Body of pancreas (tissue), 4 donors: ENCODE measurements around the gene ZFP92.

ENCODE experiments used
- POLR2A ChIP-seq, 3 donors: fragments of 450-650 bp; IDR thresholded peaks; one replicate each; pipeline ENCODE4 v1.6.1; 2016; ENCODE audit warnings: antibody characterized with exemption in 3 of 3, mild to moderate bottlenecking in 2 of 3
- TF ChIP-seq, protein P1 (sequence below), 7 experiments: fragments of 450-650 bp in 4 of 7; fragments of 200-600 bp in 3 of 7; sonication (generic) in 3 of 7; IDR thresholded peaks; one replicate each; pipeline ENCODE4 v1.5.1; 2016 to 2019; ENCODE audit warnings: antibody characterized with exemption in 7 of 7

DNA sequence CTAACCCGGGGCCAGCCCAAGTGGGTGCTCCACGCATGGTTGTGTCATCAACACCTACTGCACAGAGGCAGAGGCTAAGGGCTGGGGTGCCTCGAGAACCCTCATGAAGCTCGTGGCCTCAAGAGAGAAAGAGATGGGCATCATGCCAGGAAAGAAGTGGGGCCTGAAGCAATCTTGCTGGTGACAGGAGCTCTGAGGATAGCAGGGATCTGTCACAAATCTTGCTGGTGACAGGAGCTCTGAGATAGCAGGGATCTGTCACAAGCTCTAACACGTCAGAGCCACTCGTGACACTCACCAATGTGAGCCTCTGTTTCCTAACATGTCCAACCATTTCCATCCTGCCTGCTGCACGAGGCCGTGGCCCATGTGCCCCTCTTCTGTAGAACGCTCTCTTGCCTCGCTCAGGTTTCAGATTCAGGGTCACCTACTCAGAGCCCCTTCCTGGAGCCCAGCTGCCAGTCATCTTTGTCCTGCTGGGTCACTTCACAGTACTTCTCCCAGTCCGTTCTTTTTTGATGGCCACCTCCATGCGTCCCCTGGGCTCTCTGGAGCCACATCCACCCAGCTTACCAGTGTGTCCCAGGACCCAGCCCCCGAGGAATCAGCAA lies 31.2 kb upstream of the ZFP92 start:
- TF ChIP-seq, protein P1, sequence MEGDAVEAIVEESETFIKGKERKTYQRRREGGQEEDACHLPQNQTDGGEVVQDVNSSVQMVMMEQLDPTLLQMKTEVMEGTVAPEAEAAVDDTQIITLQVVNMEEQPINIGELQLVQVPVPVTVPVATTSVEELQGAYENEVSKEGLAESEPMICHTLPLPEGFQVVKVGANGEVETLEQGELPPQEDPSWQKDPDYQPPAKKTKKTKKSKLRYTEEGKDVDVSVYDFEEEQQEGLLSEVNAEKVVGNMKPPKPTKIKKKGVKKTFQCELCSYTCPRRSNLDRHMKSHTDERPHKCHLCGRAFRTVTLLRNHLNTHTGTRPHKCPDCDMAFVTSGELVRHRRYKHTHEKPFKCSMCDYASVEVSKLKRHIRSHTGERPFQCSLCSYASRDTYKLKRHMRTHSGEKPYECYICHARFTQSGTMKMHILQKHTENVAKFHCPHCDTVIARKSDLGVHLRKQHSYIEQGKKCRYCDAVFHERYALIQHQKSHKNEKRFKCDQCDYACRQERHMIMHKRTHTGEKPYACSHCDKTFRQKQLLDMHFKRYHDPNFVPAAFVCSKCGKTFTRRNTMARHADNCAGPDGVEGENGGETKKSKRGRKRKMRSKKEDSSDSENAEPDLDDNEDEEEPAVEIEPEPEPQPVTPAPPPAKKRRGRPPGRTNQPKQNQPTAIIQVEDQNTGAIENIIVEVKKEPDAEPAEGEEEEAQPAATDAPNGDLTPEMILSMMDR (IDR thresholded peaks at IDR 0.05), result no peak
- no peak for TF ChIP-seq POLR2A (IDR thresholded peaks at IDR 0.05)
